ENCODE data around the gene CD163L1. TPM values are rescaled to one million over a fixed set of nuclear protein-coding genes. Genes with fewer than 3 reads are reported as not detected.

Gene CD163L1
- total RNA-seq: 1 to 10 TPM in 3 of 4 donors, under 1 TPM in 1; 0.32 to 4.7 (median 2.1) TPM

GRCh38 chr12:7444076-7444475 lies at the start of gene CD163L1:
CD163L1 (minus strand) TSS chr12:7444153; CDS start chr12:7444127, 26 bp downstream.
- Histone ChIP-seq H3K4me3 (no peak within 1 kb of the TSS), H3K27ac (no peak within 1 kb of the TSS), H3K27me3 (peaks cover 17% of the 10 kb centered on the region), H3K9me3 (no peaks in the 10 kb centered on the region), H3K36me3 (no peaks in the 10 kb centered on the region), H3K4me1 (no peaks in the 10 kb centered on the region)
- TF ChIP-seq EP300 (IDR thresholded peaks at IDR 0.05): no peak
- TF ChIP-seq POLR2AphosphoS5 (IDR thresholded peaks at IDR 0.05): no peak
- TF ChIP-seq CTCF (IDR thresholded peaks at IDR 0.05): no peak
- no peak for TF ChIP-seq POLR2A (IDR thresholded peaks at IDR 0.05)
- DNase-seq (ENCODE audit: low spot score in 2 of 2): no peak
- 37% methylated on average over 2 of the region's 2 CpGs for WGBS

- 94% methylated on average over 3 of the region's 3 CpGs for WGBS
- H3K27ac ChIP-seq: no peak overlapping the region
These were observed 49.1 kb upstream of the CD163L1 start for GRCh38 chr12:7493006-7493405.

GRCh38 chr12:7486512-7486911 lies 42.6 kb upstream of the CD163L1 start:
- WGBS: 82% methylated on average over 6 of the region's 6 CpGs
- H3K9me3 ChIP-seq: no peaks in the 10 kb centered on the region
- H3K27ac ChIP-seq: no peak overlapping the region
- H3K27me3 ChIP-seq: no peaks in the 10 kb centered on the region
- no peak for DNase-seq (ENCODE audit: low spot score in 2 of 2)
- H3K4me1 ChIP-seq: no peaks in the 10 kb centered on the region
- no peak for TF ChIP-seq CTCF (IDR thresholded peaks at IDR 0.05)
- no peak for TF ChIP-seq POLR2AphosphoS5 (IDR thresholded peaks at IDR 0.05)
- no peak for TF ChIP-seq EP300 (IDR thresholded peaks at IDR 0.05)
- TF ChIP-seq POLR2A (IDR thresholded peaks at IDR 0.05): no peak
- no peak overlapping the region for H3K4me3 ChIP-seq
- no peaks in the 10 kb centered on the region for H3K36me3 ChIP-seq

More at GRCh38 chr12:7493006-7493405, 49.1 kb upstream of the CD163L1 start:
- Histone ChIP-seq H3K4me1 (no peaks in the 10 kb centered on the region), H3K4me3 (peak overlapping the region; percentile 5), H3K36me3 (no peaks in the 10 kb centered on the region), H3K27me3 (no peaks in the 10 kb centered on the region), H3K9me3 (no peaks in the 10 kb centered on the region)
- no peak for TF ChIP-seq POLR2AphosphoS5 (IDR thresholded peaks at IDR 0.05)
- TF ChIP-seq EP300 (IDR thresholded peaks at IDR 0.05): no peak
- TF ChIP-seq CTCF (IDR thresholded peaks at IDR 0.05): no peak
- no peak for TF ChIP-seq POLR2A (IDR thresholded peaks at IDR 0.05)
- DNase-seq (ENCODE audit: low spot score in 2 of 2): no peak

GRCh38 chr12:7485095-7485494 lies 41.1 kb upstream of the CD163L1 start:
- Histone ChIP-seq H3K27ac (no peak overlapping the region), H3K27me3 (no peaks in the 10 kb centered on the region), H3K9me3 (no peaks in the 10 kb centered on the region), H3K4me3 (no peak overlapping the region), H3K36me3 (no peaks in the 10 kb centered on the region), H3K4me1 (no peaks in the 10 kb centered on the region)
- DNase-seq (ENCODE audit: low spot score in 2 of 2): no peak
- no peak for TF ChIP-seq EP300 (IDR thresholded peaks at IDR 0.05)
- TF ChIP-seq POLR2A (IDR thresholded peaks at IDR 0.05): no peak
- no peak for TF ChIP-seq CTCF (IDR thresholded peaks at IDR 0.05)
- no peak for TF ChIP-seq POLR2AphosphoS5 (IDR thresholded peaks at IDR 0.05)
- WGBS: 82% methylated on average over 4 of the region's 4 CpGs

- Histone ChIP-seq H3K4me1 (no peaks in the 10 kb centered on the region), H3K9me3 (no peaks in the 10 kb centered on the region), H3K27ac (no peak overlapping the region), H3K36me3 (no peaks in the 10 kb centered on the region), H3K27me3 (no peaks in the 10 kb centered on the region), H3K4me3 (no peak overlapping the region)
- TF ChIP-seq CTCF (IDR thresholded peaks at IDR 0.05): no peak
- no peak for TF ChIP-seq POLR2AphosphoS5 (IDR thresholded peaks at IDR 0.05)
- TF ChIP-seq EP300 (IDR thresholded peaks at IDR 0.05): no peak
- no peak for TF ChIP-seq POLR2A (IDR thresholded peaks at IDR 0.05)
- DNase-seq (ENCODE audit: low spot score in 2 of 2): no peak
- WGBS: 63% methylated on average over 5 of the region's 5 CpGs
These were observed 39.4 kb upstream of the CD163L1 start for GRCh38 chr12:7483343-7483742.
